ENCODE results near the gene RPGRIP1L. TPM values are rescaled to one million over a fixed set of nuclear protein-coding genes. Genes with fewer than 3 reads are reported as not detected.

RPGRIP1L gene
- total and polyA plus RNA-seq, 2 of the 8 experiments (the other 6 are each of a cell fraction or from before 2014, with no cell fraction given) = 4.0 to 13.7 TPM

DNA sequence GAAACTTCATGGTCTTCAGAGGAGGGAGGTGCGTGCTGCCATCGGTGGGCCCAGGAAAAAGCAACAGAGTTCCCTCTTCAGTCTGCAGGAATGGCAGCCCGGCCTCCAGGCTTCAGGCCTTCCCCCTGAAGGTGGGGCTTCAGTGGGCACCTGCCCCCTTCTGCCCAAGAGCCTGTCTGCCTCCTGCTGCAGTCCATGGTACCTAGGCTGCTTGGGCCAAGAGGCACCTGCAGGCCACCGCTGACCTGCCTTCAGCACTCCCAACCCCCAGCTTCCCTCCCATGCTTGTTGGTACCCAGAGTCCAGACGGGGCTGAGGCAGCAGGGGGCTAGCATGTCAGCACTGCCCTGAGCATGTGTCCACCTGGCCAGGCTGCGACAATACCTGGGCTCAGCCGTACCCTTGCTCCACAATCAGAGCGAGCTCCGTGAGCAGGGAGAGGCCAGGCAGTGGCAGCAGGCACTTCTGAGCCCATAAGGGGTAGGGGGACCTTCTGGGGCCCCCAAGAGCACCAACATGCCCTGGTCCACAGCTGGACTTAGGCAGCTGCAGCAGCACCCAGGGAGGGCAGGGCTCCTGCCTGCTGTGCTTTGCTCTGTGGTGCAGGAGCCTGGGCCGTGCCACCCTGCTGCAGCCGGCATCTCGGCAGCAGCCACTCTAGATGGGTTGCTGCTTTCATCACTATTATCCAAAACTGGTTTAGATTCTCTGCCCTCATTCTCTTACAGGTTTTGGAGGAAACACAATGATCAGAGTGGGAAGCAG, 123.4 kb downstream of the RPGRIP1L start:
- Histone ChIP-seq H3K23me2 (ENCODE audit: low read depth, low read length) (no peaks in the 10 kb centered on the region; the same call in 1 of the 2 replicates), H3K56ac (replicated peaks; ENCODE audit: insufficient read length, low read depth, low read length) (no peak overlapping the region), H3K18ac (ENCODE audit: extremely low read depth, low read length) (no peak overlapping the region), H3K4me2 (ENCODE audit: insufficient read depth in 1 of 2, low read depth in 2 of 2, low read length in 2 of 2) (no peak overlapping the region), H2AFZ (ENCODE audit: low read length) (no peak overlapping the region; the same call in 1 of the 2 replicates), H4K8ac (ENCODE audit: extremely low read depth, insufficient read depth, low read length) (no peak overlapping the region), H4K5ac (ENCODE audit: insufficient read length, low read depth, low read length) (no peak overlapping the region), H3K79me2 (ENCODE audit: control insufficient read depth in 1 of 2, insufficient read depth in 2 of 2, low read length in 2 of 2) (no peaks in the 10 kb centered on the region), H3K36me3 (ENCODE audit: control insufficient read depth in 2 of 4, insufficient read depth in 4 of 4, low read length in 3 of 4) (no peaks in the 10 kb centered on the region), H3K4me3 (ENCODE audit: extremely low read depth in 1 of 4, insufficient read depth in 2 of 4, low read depth in 3 of 4, low read length in 4 of 4) (no peak overlapping the region), H3K9ac (replicated peaks in 1 of 4; ENCODE audit: extremely low read depth in 1 of 4, low read depth in 3 of 4, low read length in 3 of 4) (no peak overlapping the region), H3K79me1 (ENCODE audit: low read depth, low read length) (no peaks in the 10 kb centered on the region), H2BK12ac (ENCODE audit: low read depth, low read length) (no peak overlapping the region), H3K9me3 (ENCODE audit: insufficient read depth in 2 of 2, low read depth in 1 of 2, low read length in 1 of 2) (no peaks in the 10 kb centered on the region), H3K23ac (ENCODE audit: insufficient read length) (no peak overlapping the region), H3K4me1 (replicated peaks in 1 of 4; ENCODE audit: control insufficient read depth in 3 of 4, insufficient read depth in 4 of 4, low read length in 3 of 4) (no peaks in the 10 kb centered on the region), H2BK15ac (ENCODE audit: low read length) (no peak overlapping the region), H4K20me1 (replicated peaks in 1 of 2; ENCODE audit: control insufficient read depth in 1 of 2, insufficient read depth in 2 of 2, low read length in 2 of 2) (no peaks in the 10 kb centered on the region), H2BK20ac (ENCODE audit: low read length) (no peak overlapping the region), H2BK5ac (ENCODE audit: low read depth, low read length) (no peak overlapping the region), H4K91ac (replicated peaks; ENCODE audit: insufficient read length, low read length) (no peak overlapping the region), H2AK5ac (ENCODE audit: low read depth, low read length) (no peak overlapping the region), H2BK120ac (replicated peaks; ENCODE audit: low read depth, low read length) (no peak overlapping the region), H3K27ac (ENCODE audit: low read depth, low read length) (no peak overlapping the region), H3K4ac (replicated peaks; ENCODE audit: insufficient read length, low read depth, low read length) (no peak overlapping the region), H3K27me3 (replicated peaks in 1 of 4; ENCODE audit: control insufficient read depth in 3 of 4, extremely low read depth in 1 of 4, insufficient read depth in 3 of 4, low read length in 3 of 4) (no peaks in the 10 kb centered on the region), H3K14ac (ENCODE audit: insufficient read length) (no peak overlapping the region)
- ChIA-PET CTCF (ENCODE audit: partially characterized antibody) (interaction anchor here (0.9 to 1.5 kb wide), 3 partner anchors 23 to 163 kb away, joined by 3 read pairs; no protein-coding TSS in a partner anchor), POLR2A (ENCODE audit: partially characterized antibody) (no interaction called here)
- DNase-seq (ENCODE audit: low read depth in 1 of 2, low spot score in 2 of 2) (no peak), FAIRE-seq (no peak)
- WGBS, 2 experiments (ENCODE audit: extremely low coverage in 1 of 2, insufficient coverage in 1 of 2, insufficient read length in 1 of 2, insufficient replicate concordance in 2 of 2, low coverage in 1 of 2, low lambda C conversion rate in 2 of 2, missing lambda C conversion rate in 1 of 2) = 97% methylated on average over 12 of the region's 12 CpGs; no CpG with 5 or more reads in 1 of the 2 experiments
- no peak for TF ChIP-seq SP4 (IDR thresholded peaks at IDR 0.05; ENCODE audit: low read length)
- TF ChIP-seq POLR2A (IDR thresholded peaks at IDR 0.05; ENCODE audit: control extremely low read depth in 1 of 2, low read depth in 2 of 2, low read length in 2 of 2) = no peak
- TF ChIP-seq, protein P1, sequence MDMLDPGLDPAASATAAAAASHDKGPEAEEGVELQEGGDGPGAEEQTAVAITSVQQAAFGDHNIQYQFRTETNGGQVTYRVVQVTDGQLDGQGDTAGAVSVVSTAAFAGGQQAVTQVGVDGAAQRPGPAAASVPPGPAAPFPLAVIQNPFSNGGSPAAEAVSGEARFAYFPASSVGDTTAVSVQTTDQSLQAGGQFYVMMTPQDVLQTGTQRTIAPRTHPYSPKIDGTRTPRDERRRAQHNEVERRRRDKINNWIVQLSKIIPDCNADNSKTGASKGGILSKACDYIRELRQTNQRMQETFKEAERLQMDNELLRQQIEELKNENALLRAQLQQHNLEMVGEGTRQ (IDR thresholded peaks at IDR 0.05; ENCODE audit: low read length) = no peak
- no peak for TF ChIP-seq KDM4A (IDR thresholded peaks at IDR 0.05; ENCODE audit: low read depth, low read length, severe bottlenecking)
- TF ChIP-seq, protein P2, sequence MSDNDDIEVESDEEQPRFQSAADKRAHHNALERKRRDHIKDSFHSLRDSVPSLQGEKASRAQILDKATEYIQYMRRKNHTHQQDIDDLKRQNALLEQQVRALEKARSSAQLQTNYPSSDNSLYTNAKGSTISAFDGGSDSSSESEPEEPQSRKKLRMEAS (IDR thresholded peaks at IDR 0.05) = no peak
- TF ChIP-seq CTBP2 (IDR thresholded peaks at IDR 0.05; ENCODE audit: borderline replicate concordance, insufficient read depth, insufficient read length, low read length) = no peak

All from H1 (cell line).